Superior temporal gyrus (tissue), 1 donor: Measurements from ENCODE around the gene TOP2A.

Source experiments
- DNase-seq: peaks from one replicate; pipeline ENCODE4 v3.0.0-alpha.2; 2016; ENCODE audit errors: extremely low spot score

TOP2A gene

GRCh38 chr17:40452216-40452787 is 34.6 kb upstream of the TOP2A start:
- no peak for DNase-seq

DNA sequence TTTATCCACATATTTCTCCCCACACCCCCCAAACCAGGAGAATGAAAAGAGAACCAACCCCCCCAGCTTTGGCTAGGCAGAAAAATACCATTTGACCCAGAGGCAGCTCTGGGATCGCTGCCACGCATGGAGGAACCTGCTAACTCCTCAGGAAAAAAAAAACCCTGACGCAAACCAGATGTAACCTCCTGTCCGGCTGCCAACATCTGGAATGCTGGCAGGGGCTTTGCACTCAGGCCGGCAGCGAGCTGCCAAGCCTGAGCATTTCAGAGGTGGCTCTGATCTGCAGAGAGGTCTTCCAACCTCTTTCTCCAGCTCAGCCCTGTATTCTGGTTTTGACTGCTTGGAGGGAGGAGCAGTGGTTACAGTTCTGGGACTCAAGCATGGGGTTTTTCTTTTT is 33.7 kb upstream of the TOP2A start:
- DNase-seq, result no peak

GRCh38 chr17:40450175-40450574 is 32.5 kb upstream of the TOP2A start:
- DNase-seq, result no peak

GRCh38 chr17:40448639-40449261 is 31.1 kb upstream of the TOP2A start:
- DNase-seq, result no peak

DNA sequence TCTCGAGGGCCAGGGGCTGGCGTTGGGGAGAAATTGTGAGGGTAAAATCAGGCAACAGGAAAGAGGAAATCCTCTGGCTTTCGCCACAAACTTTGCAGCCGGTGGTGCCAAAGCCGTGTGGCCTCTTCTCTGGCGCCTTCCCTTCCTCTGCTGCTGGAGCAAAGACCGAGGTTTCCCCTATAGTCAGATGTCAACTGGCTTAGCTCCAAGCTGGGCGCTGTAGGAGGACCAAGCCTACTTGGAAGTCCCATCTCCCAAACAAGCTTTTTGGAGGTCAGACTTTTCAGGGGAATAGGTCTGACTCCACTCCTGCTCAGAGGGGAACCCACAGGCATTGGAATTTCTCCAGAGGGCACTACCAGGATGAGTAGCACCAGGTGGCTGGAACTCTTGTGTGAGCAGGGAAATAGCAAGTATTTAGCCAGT is 30.5 kb upstream of the TOP2A start:
- DNase-seq, result no peak

- no peak for DNase-seq
Observed at GRCh38 chr17:40447806-40448205, 30.1 kb upstream of the TOP2A start.

GRCh38 chr17:40447148-40447644 is 29.5 kb upstream of the TOP2A start:
- no peak for DNase-seq

GRCh38 chr17:40445751-40446468 is 28.2 kb upstream of the TOP2A start:
- no peak for DNase-seq

DNA sequence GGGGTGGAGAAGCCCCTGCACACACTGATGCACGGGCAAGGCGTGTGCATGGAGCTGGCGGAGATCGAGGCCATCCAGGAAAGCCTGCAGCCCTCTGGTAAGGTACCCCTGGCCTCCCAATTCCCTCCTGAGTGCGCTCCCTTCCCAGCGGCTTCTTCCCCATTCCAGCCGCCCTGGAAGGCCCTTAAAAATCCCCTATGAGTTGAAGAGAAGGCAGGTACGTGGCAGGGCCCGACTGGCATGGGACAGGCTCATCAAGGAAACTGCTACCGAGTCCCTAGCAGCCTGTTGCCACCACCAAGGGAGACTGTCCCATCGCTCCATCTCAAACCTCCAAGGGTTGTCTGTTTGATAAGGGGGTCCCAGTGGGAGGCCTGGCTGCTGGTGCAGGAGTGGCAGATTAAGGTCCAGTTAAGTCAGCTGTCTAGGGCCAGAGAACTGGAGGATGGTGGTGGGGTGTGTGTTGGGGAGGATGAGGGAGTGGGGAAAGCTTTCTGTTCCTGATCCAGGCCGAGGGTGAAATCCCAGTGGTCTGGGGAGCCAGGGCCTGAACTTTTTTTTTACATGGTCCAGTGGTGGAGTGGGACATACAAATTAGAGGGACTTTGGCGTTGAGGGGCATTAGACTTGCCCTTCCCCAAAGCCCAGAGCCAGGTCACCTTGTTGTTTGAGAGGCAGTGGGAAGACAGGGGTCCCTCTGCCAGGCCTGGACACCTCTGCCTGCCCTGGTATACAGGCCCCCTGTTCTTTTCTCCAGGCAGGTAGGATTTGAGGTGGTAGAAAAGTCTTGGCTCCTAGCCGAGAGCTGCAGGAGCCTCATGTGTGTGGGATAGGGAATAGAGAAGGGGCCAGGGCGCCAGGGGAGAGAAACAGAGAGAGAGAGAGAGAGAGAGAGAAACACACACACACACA is 26.5 kb upstream of the TOP2A start:
- DNase-seq, result no peak

DNA sequence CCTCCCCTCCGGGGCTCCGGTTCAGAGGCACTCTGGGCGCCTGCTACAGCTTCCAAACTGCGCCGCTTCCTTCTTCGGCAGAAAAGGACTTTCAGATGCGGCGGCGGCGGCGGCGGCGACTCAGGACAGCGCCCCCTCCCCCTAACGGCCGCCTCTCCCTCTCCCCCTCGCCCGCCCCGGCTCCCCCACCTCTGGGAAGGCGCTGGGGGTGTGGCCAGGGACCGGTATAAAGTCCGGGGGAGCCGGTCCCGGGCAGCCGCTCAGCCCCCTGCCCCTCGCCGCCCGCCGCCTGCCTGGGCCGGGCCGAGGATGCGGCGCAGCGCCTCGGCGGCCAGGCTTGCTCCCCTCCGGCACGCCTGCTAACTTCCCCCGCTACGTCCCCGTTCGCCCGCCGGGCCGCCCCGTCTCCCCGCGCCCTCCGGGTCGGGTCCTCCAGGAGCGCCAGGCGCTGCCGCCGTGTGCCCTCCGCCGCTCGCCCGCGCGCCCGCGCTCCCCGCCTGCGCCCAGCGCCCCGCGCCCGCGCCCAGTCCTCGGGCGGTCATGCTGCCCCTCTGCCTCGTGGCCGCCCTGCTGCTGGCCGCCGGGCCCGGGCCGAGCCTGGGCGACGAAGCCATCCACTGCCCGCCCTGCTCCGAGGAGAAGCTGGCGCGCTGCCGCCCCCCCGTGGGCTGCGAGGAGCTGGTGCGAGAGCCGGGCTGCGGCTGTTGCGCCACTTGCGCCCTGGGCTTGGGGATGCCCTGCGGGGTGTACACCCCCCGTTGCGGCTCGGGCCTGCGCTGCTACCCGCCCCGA is 25.7 kb upstream of the TOP2A start, which contains the start of gene IGFBP4:
Gene IGFBP4, plus strand, starts transcription at position 255 of the 792 bp plus-strand sequence. Its CDS starts 286 bp downstream, at position 541.
- peak; percentile 67 for DNase-seq

DNA sequence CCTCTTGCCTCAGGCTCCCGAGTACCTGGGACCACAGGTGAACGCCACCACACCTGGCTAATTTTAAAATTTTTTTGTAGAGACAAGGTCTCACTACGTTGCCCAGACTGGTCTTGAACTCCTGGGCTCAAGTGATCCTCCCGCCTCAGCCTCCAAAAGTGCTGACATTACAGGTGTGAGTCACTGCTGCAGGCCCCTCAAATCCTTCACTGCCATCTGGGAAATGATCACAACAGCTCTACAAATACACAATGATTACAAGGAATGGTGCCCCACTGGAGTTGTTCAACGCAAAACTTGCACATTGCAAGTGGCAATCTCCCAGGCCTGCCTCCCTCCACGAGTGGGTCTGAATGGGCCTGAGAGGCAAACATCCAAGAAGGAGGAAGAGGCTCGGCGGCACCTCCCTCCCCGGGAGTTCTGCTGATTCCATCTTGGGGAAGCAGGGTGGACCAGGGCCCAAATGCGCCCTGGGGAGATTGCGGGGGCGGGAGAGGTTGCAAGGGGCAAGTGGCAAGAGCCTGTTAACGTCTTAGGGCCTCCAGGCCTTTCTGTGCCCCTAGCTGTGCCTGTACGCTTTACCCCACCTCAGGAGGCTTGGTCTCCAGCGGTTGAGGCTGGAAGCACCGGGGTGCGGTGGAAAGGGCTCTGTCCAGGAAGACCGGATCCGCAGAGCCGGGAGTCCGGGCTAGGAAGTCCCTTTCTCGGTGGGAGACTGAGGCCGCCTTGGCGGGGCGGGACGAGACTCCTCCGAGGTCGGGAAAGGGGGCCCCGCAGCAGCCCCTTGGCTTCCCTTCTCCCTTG is 24.9 kb upstream of the TOP2A start:
- DNase-seq, result no peak

DNA sequence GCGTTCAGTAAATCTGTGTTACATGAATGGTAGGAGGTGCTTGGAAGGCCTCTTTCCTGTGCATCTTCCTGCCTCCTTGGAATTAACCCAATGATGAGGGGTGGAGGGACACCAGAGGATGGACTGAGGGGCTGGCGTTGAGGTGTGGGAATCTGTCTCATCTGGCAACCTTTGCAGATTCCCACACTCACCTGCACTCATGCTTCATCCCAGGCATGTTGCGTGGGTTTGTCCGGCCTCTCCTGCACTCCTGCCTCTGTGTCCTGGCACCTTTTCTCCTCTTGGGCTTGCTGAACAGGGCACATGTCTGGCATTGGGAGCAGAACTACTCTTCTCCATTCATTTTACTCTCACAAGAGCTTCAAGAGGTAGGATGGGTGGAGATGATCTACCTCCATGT is 22.5 kb upstream of the TOP2A start:
- DNase-seq, result no peak

- no peak for DNase-seq
Observed at GRCh38 chr17:40437095-40437732, 19.5 kb upstream of the TOP2A start.

DNA sequence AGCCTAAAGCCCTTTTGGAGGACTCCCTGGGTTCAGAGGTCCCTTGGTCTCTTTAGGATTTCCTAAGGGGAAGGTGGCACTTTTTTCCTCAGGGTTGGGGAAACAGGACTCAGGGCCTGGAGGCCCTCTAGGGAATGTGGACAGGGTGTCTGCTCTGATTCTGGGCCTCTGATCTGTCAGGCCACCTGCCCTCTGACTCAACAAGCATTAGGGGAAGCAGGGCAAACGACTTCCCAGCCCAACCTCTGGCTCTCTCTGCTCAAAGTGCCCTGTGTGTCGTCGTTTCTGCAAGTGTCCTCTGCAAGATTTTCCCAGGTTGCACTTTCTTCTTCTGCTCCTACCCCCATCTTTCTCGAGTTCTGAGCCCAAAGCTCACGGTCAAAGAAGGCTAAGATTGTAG is 18.9 kb upstream of the TOP2A start:
- no peak for DNase-seq

DNA sequence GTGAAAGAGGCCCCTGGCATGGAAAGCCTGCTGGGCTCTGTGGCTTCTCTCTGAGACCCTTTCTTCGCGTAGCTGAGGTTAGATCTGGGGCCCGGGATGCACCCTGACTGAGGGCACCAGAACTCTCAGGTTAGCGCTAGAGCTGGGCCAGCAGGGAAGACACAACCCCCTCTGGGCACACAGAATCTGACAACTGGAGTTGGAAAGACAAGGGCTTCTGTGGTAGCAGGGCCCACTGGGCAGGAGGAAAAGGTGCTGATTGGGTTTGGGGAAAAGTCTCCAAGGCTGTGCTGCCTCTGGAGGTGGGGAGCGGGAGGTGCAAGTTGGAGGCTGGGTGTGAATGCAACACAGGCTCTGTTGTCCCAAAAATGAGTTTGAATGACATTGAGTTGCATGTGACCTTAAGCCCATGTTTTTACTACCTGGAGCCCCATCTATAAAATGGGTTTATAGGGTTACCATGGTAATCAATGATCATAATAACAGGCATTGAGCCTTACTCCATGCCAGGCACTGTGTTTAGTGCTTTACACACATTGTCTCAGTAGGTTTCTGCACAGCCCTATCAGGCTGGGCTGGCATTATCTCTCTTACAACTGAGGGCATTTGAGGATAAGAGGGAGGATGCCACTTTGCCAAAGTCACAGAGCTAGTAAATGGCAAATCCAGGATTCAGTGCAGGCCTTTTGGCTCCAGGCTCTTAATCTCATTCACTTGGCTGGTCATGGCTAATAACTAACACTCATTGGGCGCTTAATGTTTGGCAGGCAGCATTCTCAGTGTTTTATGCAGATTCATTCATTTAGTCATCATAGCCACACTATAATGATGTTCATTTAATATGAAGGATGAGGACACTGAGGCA is 16.1 kb upstream of the TOP2A start:
- no peak for DNase-seq

DNA sequence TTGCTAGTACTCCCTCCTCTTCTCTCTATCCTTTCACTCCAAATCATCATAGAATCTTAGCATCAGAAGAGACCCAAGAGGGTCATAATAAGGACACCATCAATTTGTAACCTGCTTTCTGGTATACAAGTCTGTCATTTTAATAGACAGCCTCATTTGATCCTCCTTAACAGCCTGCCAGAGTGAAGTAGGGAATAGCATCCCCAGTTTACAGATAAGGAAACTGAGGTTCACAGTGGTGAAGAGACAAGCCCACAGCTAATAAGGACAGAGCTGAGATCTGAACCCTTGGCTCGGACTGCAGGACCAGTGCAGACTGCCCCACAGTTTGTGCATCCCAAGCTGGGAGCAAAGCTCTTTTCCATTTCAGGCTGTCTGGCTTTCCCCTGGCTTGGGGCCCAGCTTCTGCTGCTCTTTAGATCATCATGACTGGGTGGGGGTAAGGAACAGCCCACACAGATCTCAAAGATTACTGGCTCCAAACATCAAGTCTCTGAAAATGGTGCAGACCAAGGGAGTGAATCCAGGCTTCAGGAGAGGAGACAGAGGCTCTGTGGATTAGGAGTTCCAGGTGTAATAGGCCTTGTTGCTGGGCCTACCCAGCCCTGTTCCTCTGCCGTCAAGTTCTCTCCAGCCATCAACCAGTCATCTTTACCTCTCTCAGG is 15.3 kb upstream of the TOP2A start:
- DNase-seq, result no peak

DNA sequence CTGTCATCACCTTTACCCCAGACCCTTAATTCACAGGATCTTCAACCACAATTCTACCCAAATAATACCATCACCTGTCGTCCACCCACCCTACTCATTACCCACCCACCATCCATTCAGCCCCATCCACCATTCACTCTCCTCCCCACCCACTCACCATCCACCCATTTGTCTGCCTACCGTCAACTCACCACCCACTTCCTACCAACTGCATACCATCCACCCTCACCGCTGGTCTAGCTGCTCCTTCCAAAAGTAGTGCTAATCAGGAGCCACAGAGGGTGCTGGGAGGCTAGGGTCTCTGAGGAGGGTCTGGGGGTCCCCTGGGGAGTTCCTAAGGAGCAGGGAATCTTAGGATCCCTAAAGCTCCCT is 13.5 kb upstream of the TOP2A start:
- no peak for DNase-seq
